T-helper 1 cell treated with Interleukin-12 subunit alpha and Interleukin-12 subunit beta and Interleukin-4 antibody, amounts not matched to agents 30 μg/mL and 1 μg/mL, for 36 hours (primary cell): ENCODE results near the gene SLC26A6.
A peak's percentile ranks its signal among the peaks of the same experiment; 100 is the strongest.

Experiments
- H3K27ac Mint-ChIP-seq: one replicate; pipeline ENCODE4 v1.8.0; 2021; ENCODE audit warnings: mild to moderate bottlenecking, mixed read lengths
- H3K27me3 Mint-ChIP-seq: one replicate; pipeline ENCODE4 v1.8.0; 2021; ENCODE audit warnings: low read depth, mixed read lengths
- H3K36me3 Mint-ChIP-seq: one replicate; pipeline ENCODE4 v1.8.0; 2021; ENCODE audit warnings: low read depth, mixed read lengths
- H3K4me1 Mint-ChIP-seq: one replicate; pipeline ENCODE4 v1.8.0; 2021; ENCODE audit warnings: low read depth, mixed read lengths
- H3K4me3 Mint-ChIP-seq: one replicate; pipeline ENCODE4 v1.8.0; 2021; ENCODE audit warnings: mild to moderate bottlenecking, moderate library complexity, mixed read lengths
- H3K9me3 Mint-ChIP-seq: one replicate; pipeline ENCODE4 v1.8.0; 2021; ENCODE audit warnings: mixed read lengths

The SLC26A6 gene, protein sequence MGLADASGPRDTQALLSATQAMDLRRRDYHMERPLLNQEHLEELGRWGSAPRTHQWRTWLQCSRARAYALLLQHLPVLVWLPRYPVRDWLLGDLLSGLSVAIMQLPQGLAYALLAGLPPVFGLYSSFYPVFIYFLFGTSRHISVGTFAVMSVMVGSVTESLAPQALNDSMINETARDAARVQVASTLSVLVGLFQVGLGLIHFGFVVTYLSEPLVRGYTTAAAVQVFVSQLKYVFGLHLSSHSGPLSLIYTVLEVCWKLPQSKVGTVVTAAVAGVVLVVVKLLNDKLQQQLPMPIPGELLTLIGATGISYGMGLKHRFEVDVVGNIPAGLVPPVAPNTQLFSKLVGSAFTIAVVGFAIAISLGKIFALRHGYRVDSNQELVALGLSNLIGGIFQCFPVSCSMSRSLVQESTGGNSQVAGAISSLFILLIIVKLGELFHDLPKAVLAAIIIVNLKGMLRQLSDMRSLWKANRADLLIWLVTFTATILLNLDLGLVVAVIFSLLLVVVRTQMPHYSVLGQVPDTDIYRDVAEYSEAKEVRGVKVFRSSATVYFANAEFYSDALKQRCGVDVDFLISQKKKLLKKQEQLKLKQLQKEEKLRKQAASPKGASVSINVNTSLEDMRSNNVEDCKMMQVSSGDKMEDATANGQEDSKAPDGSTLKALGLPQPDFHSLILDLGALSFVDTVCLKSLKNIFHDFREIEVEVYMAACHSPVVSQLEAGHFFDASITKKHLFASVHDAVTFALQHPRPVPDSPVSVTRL

DNA sequence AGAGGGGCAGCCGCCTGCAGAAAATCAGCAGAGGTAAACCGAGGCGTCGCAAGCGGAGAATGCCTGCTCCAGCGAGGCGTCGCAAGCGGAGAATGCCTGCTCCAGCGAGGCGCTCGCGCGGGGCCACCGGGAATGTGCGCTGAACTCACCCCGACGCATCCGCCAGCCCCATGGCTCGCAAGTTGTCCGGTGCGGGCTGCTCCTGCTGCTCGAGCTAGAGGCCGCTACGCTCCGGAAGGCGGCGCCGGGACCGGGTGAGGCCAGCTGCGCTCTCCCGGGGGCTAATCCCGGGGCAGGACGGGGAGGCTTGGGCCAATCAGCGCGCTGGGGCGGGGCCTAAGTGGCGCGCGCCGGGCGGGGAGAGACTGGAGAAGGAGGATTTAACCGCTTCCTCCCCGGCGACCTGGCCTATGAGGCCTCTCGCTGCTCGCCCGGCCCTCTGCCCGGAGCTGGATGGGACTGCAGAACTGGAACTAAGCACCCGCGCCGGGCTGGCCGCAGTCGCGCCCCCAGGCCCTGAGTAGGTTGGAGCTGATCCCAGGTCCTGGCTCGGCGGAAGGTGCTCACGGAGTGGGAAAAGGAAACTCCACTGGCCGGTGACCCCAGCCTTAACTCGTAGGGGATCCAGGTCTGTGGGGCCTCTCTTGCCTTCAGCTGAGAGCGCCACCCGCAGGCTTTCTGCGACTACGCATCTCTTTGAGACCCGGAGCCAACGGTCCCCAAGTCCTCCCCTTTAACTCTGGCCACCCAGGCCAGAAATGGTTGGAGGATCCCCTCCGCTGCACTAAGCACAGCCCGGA is at the start of gene SLC26A6:
SLC26A6 (minus strand) TSS at position 240 of the 800 bp plus-strand sequence; CDS start at position 172, 68 bp downstream.
- Mint-ChIP-seq H3K27me3 (no peaks in the 10 kb centered on the region), H3K4me3 (peak within 1 kb of the TSS; percentile 90), H3K27ac (peak within 1 kb of the TSS; percentile 89), H3K4me1 (peaks cover 12% of the 10 kb centered on the region), H3K36me3 (peaks cover 2% of the 10 kb centered on the region), H3K9me3 (no peaks in the 10 kb centered on the region)

DNA sequence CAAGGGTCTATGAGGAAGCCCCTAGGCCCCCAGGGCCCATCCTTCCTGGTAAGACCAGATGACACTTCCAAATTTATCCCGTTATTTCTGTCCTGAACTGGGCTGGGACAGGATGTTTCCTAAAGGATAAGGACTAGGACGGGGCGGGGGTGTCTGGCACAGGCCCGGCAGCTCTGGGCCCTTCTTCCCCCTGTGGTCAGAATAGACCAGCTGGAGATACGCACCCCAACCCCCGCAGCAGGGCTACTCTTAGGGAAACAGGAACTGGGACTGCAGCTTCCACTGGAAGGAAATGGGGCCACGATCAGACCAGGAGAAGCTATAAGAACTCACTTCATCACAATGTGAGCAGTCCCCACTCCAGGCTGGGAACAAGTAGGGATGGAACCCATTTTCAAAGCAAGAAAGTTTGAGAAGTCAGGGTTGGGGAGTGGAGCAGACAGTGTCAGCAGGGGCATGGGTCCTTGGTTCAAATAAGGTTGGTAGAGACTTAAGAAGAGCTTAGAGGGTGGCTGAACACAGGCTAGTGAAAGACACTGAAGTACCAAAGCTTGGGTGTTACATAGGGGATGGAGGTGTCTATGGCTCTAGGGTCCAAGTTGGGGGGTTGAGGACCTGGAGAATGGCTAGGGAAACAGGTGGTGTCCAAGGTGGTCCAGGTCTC is 49.4 kb upstream of the SLC26A6 start:
- no peaks in the 10 kb centered on the region for H3K9me3 Mint-ChIP-seq
- peaks cover 26% of the 10 kb centered on the region for H3K36me3 Mint-ChIP-seq
- H3K4me1 Mint-ChIP-seq: peaks cover 25% of the 10 kb centered on the region
- H3K27ac Mint-ChIP-seq: peak overlapping the region; percentile 93
- H3K27me3 Mint-ChIP-seq: no peaks in the 10 kb centered on the region
- H3K4me3 Mint-ChIP-seq: peak overlapping the region; percentile 96

DNA sequence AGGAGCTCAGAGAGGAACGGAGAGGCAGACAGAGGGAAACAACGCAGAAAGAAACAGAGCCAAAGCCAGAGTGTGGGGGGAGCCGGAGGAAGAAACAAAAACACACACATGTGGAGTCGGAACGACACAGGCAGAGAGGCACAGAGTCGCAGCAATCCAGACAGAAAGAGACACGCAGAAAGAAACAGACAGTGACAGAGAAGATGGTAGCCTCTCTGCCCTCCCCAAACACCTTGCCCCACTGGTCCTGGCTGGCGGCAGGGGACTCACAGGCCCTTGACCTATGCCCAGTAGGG is 48.7 kb upstream of the SLC26A6 start:
- peaks cover 25% of the 10 kb centered on the region for H3K4me1 Mint-ChIP-seq
- peaks cover 26% of the 10 kb centered on the region for H3K36me3 Mint-ChIP-seq
- H3K9me3 Mint-ChIP-seq: no peaks in the 10 kb centered on the region
- H3K27me3 Mint-ChIP-seq: no peaks in the 10 kb centered on the region
- peak overlapping the region; percentile 33 for H3K27ac Mint-ChIP-seq
- peak overlapping the region; percentile 60 for H3K4me3 Mint-ChIP-seq

DNA sequence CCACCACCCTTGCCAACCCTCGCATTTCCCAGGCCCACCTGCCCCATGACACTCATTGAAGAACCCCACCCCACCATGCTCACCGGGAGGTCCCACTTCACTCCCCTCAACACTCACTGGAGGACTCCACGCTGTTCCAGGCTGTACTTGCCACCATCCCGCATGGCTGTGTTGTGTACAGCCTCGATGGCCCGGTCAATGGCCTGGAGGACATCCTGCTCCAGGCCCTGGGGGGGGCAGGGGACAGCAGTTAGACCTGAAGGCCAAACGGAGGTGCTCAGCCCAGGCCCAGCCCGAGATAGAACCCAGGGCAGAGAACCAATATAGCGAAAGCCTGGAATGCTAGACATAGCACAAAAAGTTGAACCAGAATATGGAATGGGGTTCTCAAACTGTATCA is 47.5 kb upstream of the SLC26A6 start:
- Mint-ChIP-seq H3K27ac (peak overlapping the region; percentile 13), H3K4me3 (no peak overlapping the region), H3K9me3 (no peaks in the 10 kb centered on the region), H3K4me1 (peaks cover 25% of the 10 kb centered on the region), H3K27me3 (no peaks in the 10 kb centered on the region), H3K36me3 (peaks cover 27% of the 10 kb centered on the region)

DNA sequence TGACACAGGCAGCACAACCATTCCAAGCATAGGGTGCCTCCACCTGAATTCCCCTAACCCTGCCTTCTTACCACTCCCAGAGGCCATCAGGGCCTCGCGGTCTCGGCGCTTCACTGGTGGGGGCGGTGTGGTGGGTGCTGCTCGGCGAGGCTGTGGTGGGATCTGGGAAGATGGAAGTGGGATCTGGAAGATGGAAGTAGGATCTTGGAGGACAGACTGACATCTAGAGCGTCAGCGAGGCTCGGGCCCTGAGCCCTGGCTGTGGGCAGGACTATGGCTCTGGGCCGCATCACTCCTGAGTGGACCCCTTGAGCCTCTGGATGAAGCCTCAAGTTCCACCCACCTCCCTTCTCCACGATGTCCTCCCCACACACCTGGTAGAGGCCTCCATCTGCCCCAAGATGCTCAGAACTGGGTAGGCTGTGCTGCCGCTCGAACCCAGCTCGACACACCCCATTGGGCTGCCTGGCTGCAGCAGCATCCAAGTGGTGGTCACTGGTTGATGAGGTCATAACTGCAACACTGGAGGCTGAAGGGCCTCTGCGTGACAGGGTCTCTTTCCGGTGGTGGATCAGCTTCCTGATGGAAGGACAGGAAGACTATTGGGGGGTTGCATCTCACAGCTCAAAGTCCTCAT is 46.8 kb upstream of the SLC26A6 start:
- no peak overlapping the region for H3K4me3 Mint-ChIP-seq
- peaks cover 30% of the 10 kb centered on the region for H3K36me3 Mint-ChIP-seq
- peaks cover 25% of the 10 kb centered on the region for H3K4me1 Mint-ChIP-seq
- H3K27ac Mint-ChIP-seq: no peak overlapping the region
- no peaks in the 10 kb centered on the region for H3K9me3 Mint-ChIP-seq
- no peaks in the 10 kb centered on the region for H3K27me3 Mint-ChIP-seq

DNA sequence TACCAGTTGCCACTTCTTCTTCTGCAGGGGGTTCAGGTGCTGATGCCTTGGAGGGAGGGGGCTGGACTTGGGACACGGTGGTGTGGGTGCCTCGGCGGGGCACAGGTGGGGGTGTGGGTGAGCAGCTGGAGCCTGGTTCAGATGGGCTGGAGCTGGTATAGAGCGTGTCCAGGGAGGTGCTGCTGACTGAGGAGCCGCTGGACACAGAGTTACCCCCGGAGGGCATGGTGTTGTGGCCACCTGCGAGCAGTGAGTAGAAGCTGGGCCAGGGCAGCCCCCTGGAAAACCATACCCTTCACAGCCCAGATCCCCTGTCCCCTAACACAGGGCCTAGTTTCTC is 46.2 kb upstream of the SLC26A6 start:
- Mint-ChIP-seq H3K4me3 (no peak overlapping the region), H3K9me3 (no peaks in the 10 kb centered on the region), H3K4me1 (peaks cover 23% of the 10 kb centered on the region), H3K27me3 (no peaks in the 10 kb centered on the region), H3K27ac (no peak overlapping the region), H3K36me3 (peaks cover 30% of the 10 kb centered on the region)

DNA sequence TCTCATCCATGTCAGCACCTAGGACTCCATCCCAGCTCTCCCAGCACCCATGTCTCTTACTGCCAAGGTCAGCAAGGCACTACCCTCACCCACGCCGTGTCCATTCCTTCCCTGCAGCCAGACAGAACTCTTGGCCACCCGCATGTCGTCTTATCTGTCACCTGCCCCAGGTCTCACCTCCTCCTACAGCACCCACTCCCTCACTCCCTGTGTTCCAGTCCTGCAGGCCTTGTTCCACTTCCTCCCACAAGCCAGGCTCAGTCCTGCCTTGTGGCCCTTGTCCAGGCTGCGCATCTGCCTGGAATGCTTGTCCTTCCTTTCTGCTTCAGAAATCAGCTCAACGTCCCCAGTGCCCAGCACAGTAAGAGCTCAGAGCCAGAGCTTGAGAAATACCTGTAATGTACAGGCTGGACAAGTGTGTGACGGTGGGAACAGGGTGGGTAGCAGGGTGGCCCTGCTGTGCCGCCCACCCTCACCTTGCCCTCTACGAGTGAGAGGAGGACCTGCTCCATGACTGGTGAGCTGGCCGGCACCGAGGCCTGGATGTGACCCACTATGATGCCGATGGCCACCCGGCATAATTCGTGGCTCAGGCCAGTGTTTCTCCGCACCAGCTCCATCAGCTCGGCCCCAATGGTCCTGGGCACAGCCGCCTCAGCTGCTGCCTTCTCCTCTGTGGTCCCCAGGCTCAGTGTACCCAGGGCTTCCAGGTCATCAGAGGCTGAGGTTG is 45.7 kb upstream of the SLC26A6 start:
- Mint-ChIP-seq H3K27me3 (no peaks in the 10 kb centered on the region), H3K4me3 (no peak overlapping the region), H3K4me1 (peaks cover 19% of the 10 kb centered on the region), H3K36me3 (peaks cover 35% of the 10 kb centered on the region), H3K9me3 (no peaks in the 10 kb centered on the region), H3K27ac (no peak overlapping the region)

DNA sequence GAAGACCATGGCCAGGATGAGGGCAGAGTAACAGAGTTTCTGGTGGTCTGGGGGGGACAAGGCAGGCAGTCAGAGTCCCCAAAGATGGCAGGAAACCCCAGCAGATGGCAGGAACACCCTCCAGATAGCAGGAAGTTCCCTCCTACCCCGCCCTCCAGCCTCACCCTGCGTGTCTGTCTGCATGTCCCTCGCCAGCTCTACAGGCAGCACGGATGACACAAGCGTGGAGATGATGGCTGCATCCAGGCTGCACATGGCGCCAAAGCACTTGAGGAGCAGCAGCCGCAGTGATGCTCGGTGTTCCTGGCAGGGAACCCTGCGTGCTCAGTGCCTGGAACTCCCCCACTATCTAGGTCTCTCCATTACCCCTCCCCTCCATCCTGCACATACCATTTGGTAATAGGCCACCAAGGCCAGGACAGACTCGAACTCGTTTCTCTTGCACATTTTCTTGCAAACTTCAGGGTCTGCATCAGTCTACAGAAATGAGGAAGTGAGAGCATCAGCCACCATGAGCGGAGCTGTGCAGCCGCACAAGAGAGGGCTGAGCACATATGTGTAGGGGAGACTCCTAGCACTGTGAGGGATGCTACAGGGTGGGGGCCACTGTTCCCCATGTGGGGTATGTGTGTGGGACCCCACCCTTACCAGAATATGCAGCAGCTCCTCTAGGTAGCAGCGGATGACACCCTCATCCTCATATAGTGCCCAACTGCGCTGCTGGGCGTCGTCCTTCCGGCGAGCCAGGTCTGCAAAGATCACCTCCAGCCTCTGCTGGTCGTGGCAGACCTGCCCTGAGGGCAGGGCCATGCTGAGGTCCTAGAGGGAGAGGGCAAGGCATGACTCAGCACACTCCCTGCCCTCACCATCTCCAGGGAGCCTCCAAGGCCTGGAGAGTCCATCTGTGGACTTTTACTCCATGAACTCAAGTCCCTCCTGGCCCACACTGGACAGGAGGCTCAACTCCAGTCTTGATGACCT is 44.4 kb upstream of the SLC26A6 start:
- H3K27me3 Mint-ChIP-seq: no peaks in the 10 kb centered on the region
- no peak overlapping the region for H3K27ac Mint-ChIP-seq
- no peaks in the 10 kb centered on the region for H3K9me3 Mint-ChIP-seq
- peaks cover 13% of the 10 kb centered on the region for H3K4me1 Mint-ChIP-seq
- H3K4me3 Mint-ChIP-seq: no peak overlapping the region
- peaks cover 41% of the 10 kb centered on the region for H3K36me3 Mint-ChIP-seq

DNA sequence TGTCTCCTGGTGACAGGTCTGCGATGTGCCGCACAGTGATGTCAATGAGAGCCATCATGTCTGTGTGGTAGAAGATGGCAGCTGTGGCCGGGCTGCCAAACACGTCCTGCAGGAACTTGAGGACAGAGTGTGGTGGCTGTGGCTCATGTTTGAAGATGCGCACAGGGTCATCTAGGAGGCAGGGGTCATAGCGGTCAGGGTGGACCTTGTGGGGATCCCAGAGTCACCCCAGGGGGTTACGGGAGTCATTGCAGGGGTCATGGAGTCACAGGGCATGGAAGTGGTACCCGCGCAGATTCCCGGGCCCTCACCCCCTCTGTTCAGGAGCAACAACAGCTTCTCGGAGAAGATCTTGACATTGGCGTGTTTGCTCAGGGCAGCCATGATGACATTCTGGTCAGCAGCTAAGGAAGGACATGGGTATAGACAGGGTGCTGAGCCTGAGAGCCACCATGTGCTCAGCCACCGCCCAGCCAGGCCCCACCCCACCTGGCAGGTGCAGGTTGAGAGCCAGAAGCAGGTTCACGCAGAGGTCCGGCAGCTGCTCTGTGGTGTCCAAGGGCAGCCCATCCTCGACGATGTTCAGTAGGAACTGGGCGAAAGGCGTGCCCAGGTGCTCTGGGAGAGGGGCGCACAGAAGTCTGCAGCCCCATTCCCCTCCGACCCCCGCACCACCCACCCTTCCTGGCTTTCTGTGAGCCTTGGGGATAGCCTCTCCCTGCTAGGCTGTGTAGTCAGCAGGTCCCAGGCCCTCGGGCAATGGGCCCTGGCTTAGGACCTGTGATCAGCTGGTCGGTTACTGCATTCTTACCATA is 43.5 kb upstream of the SLC26A6 start:
- Mint-ChIP-seq H3K36me3 (peaks cover 41% of the 10 kb centered on the region), H3K4me3 (no peak overlapping the region), H3K27me3 (no peaks in the 10 kb centered on the region), H3K4me1 (peaks cover 7% of the 10 kb centered on the region), H3K9me3 (no peaks in the 10 kb centered on the region), H3K27ac (no peak overlapping the region)

DNA sequence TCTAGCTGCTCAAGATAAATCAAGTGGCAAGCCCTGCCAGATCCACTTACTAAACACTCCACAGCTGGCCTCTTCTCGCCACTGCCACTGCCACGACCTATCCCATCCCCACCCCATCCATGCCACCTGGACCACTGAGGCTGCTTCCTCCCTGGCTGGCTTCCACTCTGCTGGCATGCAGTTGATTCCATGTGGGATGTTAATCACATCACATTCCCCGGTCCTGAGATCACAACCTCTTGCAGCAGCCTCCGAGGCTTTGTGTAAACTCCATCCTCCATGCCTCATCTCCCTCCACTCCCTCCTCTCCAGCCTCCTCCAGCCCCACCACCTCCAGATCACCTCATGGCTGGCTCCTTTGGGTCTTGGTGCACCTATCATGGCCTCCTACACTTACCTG is 42.8 kb upstream of the SLC26A6 start:
- peaks cover 41% of the 10 kb centered on the region for H3K36me3 Mint-ChIP-seq
- no peak overlapping the region for H3K4me3 Mint-ChIP-seq
- H3K27me3 Mint-ChIP-seq: no peaks in the 10 kb centered on the region
- no peaks in the 10 kb centered on the region for H3K9me3 Mint-ChIP-seq
- no peak overlapping the region for H3K27ac Mint-ChIP-seq
- peaks cover 3% of the 10 kb centered on the region for H3K4me1 Mint-ChIP-seq

DNA sequence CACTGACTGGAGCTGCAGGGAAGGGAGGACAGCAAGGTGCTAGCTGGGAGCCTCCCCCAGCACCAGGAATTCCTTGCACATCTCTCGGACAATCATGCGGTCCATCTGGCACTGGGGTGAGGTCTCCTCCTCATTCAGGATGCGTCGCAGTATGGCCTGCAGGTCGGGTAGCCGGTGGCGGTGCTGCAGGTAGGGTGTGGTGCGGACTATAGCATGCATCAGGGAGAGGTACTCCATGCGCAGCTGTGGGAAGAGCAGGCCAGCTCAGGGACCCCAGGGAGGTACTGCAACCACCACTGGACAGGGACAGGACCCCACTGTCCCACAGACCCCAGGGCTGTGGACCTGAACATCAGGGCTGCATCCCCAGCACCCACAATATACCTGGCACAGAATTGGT is 39.2 kb upstream of the SLC26A6 start:
- no peaks in the 10 kb centered on the region for H3K4me1 Mint-ChIP-seq
- H3K36me3 Mint-ChIP-seq: peaks cover 32% of the 10 kb centered on the region
- H3K4me3 Mint-ChIP-seq: no peak overlapping the region
- no peaks in the 10 kb centered on the region for H3K9me3 Mint-ChIP-seq
- no peaks in the 10 kb centered on the region for H3K27me3 Mint-ChIP-seq
- no peak overlapping the region for H3K27ac Mint-ChIP-seq

DNA sequence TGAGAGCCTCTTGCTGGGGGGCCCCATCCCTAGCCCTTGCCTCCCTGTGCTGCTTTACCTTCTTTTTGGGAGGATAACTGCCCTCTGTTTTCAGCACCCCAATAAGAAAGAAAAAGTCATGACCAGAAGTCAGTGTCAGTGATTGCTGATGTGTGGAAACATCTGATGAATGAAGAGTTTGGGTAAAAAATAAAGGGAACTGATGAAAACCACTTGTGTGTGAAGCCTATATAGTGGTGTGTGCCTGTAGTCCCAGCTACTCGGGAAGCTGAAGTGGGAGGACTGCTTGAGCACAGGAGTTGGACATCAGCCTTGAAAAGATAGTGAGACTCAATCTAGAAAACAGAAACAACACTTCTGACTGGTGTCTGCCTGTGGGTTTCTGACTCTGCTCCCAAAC is 37.3 kb upstream of the SLC26A6 start:
- Mint-ChIP-seq H3K27ac (no peak overlapping the region), H3K27me3 (no peaks in the 10 kb centered on the region), H3K4me3 (no peak overlapping the region), H3K9me3 (no peaks in the 10 kb centered on the region), H3K36me3 (peaks cover 22% of the 10 kb centered on the region), H3K4me1 (no peaks in the 10 kb centered on the region)
